HuH-7 (cell line): ENCODE data around the gene TGFB2.

Experiments used
- DNase-seq: peaks from one replicate; pipeline ENCODE4 v3.0.0; 2011; ENCODE audit warnings: low spot score

The TGFB2 gene

GRCh38 chr1:218332416-218332815, 12.7 kb upstream of the TGFB2 start:
- no peak for DNase-seq

DNA sequence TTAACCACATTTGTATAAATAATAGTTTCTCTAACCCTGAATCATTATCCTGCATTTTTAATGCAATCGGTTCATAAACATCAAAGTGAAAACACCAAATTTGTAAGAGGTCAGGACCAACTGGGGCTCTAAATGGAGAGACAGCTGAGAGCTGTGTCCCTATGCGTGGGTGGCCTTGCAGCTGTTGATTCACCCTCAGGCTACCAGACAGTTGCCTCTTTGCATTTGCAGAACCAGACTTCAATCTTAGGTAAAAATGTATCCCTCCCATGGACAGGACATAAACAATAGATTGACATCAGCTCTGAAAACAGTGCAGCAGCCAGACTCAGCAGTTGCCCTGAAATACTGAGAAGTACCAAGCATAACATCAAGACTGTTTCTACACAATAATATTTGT, 8.8 kb upstream of the TGFB2 start:
- DNase-seq, result no peak

- DNase-seq, result no peak
Observed at GRCh38 chr1:218339267-218339831, 5.8 kb upstream of the TGFB2 start.

DNA sequence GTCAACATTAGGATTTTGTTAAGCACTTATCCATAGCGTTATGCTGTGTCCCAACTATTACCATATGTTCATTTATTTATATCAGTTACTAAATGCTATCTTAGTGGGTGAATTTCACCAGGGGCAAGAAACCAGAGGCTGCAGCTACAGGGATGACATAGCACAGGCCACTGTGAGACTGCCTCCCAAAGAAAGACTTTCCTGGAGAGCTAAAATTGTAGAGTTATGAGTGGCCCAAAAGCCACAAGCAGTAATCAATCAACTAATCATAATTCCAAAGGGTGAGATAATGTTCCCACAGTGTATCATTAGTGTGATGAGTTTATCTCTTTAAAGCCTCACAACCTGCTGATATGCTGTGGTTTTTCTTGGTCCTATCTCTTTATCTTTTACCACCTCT, 3.8 kb upstream of the TGFB2 start:
- DNase-seq, result no peak

DNA sequence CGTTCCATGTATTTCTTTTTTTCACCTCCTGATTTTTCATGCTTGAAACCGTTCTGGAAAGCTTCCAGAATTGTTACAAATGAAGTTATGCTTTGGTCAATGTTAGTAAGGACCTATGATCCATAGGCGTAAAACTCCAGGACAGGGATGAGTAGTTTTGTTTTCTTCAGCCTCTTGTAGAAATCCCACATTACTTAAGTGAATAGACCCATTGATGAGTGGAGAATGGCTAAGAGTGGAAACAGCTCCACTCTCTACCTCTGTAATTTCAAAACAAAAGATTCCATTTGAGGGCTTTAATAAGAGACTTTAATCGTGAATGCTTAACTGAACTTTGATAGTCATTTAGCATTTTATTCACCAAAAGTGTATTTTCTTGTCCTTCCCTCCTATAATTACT, 3.0 kb upstream of the TGFB2 start:
- no peak for DNase-seq

DNA sequence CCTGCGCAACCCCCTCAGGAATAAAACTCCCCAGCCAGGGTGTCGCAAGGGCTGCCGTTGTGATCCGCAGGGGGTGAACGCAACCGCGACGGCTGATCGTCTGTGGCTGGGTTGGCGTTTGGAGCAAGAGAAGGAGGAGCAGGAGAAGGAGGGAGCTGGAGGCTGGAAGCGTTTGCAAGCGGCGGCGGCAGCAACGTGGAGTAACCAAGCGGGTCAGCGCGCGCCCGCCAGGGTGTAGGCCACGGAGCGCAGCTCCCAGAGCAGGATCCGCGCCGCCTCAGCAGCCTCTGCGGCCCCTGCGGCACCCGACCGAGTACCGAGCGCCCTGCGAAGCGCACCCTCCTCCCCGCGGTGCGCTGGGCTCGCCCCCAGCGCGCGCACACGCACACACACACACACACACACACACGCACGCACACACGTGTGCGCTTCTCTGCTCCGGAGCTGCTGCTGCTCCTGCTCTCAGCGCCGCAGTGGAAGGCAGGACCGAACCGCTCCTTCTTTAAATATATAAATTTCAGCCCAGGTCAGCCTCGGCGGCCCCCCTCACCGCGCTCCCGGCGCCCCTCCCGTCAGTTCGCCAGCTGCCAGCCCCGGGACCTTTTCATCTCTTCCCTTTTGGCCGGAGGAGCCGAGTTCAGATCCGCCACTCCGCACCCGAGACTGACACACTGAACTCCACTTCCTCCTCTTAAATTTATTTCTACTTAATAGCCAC, 696 bp downstream of the TGFB2 start:
- peak; percentile 60 for DNase-seq

- no peak for DNase-seq
Observed at GRCh38 chr1:218346391-218347204, 1.5 kb downstream of the TGFB2 start.

- peak; percentile 28 for DNase-seq
Observed at GRCh38 chr1:218347336-218347722, 2.2 kb downstream of the TGFB2 start.

DNA sequence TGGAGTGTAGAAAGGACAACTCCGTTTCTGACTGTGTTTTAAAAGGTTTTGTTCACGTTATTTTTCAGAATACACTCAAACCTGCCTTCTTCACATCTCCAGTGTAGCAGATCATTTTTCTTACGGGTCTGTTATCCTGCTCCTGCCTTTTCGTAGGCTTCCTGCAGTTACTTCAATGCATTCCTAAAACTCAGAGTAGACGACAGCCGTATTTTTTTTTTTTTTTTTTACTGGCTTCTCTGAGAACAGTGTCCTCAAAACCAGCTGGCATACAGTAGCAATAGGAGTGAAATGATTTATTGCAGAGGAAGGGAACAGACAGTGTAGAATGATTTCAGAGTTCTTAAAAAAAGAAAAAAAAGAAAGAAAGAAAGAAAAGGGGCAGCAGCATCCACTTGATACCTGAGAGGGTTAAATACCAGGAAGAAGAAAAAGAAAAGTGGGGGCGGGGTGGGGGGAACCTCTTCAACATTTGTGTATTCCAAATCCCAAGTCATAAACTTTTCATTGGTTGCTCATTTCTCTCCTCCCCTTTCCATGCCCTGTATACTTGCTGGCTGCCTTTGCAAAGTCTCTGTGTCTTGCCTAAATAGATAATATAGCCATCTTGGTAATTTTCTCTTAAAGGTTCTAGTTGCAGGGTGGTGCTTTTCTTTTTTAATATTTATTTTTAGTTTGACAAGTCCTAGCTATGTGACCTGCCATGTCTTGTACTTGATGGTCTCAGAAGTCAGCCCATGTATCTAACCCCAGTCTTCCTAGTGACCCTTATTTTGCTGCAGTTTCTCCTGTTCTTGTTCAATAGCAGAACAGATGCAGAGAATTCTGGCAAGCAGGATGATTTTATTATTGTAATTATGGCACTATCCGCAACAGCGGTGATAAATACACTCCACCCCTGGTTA, 2.8 kb downstream of the TGFB2 start:
- DNase-seq, result peak; percentile 34

DNA sequence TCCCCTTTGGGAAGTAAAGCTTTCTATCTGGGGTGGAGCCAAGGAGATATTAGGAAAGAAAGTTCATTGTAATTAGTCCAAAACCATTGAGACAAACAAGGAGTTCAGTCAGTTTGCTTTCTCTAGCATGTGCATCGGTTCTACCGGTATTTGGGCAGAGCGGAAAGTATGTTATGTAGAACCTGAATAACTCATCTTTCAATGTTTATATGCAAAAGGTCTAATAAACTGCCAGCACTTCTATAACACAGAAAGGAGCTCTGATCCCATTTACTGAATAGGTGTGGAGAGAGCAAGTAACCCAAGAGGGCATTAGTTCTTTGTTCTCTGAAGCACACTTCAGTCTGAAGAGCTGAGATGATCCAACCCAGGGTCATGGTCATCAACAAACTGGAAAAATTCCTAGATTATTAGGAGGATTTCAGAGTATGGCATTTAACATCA, 3.5 kb downstream of the TGFB2 start:
- DNase-seq, result no peak

GRCh38 chr1:218349348-218350034, 4.4 kb downstream of the TGFB2 start:
- DNase-seq, result no peak

DNA sequence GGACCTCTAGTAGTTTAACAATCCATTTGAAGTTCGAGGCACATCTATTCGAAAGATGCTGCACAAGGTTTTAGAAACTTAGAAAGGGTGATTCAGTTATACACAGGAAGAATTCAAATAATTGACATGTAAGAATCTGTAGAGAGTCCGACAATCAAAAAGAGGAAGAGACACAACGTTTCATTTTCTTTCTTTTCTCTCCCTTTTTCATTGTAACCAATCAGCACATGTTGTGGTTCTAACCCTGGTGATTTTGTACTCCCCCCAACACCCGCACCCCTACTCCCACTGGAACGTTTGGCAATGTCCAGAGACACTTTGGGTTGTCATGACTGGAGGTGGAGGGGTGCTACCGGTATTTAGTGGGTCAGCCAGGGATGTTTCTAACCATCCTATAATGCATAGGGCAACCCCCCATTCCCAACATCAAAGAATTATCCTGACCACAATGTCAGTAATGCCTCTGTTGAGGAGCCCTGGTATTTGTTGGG, 4.9 kb downstream of the TGFB2 start:
- DNase-seq, result no peak

- no peak for DNase-seq
Observed at GRCh38 chr1:218350801-218351266, 5.7 kb downstream of the TGFB2 start.

DNA sequence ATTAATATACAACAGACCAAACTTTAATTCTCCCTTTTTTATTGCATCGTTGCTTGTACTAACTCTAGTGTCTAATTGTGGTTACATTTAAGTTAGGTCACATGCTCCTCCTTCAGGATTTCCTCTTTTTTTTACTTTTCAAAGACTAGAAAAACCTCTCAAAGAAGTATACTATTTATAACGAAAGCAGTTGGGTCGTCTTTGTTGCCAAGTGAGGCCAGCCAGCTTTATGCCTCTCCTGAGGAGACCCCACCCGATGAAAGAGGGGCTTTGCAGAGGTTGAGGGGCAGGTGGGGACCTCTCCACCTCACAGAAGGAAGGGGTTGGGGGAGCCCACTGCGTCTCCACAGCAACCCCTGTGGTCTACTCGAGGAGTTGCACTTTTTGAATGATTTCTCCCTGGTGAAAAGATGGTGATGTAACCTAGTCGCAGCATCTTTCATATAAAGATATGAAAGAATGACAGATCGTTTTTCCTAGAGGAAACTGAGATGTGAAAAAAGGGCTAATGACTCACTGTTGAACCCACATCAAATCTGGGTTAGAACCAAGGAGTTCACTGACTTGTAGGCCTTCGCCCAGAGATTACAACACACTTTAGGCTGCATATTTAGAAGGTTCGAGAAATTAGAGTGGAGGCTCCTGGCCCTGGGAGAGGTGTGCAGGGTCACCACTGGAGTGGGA, 6.4 kb downstream of the TGFB2 start:
- peak; percentile 44 for DNase-seq

DNA sequence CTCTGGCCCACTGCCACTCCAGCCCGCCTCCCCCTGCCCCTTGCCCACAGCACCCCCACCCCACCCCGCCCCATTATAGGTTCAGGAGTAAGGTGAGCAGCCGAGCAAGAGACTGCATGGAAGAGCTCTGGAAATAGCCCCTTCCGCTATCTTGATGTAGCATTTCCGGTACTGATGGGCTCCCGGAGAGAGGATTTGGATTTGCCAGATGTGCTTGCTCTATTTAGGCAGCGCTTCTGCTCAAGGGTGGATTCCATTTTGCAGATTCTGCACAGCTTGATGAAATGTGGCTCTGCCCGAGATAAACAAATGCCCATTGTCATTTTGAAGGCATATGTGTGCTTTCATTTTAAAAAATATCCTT, 6.9 kb downstream of the TGFB2 start:
- no peak for DNase-seq

GRCh38 chr1:218353656-218354055, 8.5 kb downstream of the TGFB2 start:
- DNase-seq, result no peak

DNA sequence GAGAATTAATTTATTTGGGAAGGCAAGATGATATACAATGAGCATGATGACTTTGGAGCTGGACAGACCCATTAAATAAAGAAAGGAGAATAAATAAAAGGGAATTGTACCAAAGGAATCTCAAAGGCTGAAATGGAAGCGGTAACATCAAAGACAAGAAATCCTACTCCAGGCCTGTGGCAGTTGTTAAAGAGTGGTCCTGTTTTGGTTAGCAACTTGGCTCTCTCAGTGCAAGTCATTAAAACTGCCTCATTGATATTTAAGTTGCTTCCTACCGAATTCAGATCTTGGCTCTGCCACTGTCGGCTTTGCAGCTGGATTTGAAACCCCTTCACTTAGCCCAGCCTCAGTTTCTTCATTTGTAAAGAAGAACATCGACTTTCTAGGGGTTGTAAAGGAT, 10.1 kb downstream of the TGFB2 start:
- no peak for DNase-seq

DNA sequence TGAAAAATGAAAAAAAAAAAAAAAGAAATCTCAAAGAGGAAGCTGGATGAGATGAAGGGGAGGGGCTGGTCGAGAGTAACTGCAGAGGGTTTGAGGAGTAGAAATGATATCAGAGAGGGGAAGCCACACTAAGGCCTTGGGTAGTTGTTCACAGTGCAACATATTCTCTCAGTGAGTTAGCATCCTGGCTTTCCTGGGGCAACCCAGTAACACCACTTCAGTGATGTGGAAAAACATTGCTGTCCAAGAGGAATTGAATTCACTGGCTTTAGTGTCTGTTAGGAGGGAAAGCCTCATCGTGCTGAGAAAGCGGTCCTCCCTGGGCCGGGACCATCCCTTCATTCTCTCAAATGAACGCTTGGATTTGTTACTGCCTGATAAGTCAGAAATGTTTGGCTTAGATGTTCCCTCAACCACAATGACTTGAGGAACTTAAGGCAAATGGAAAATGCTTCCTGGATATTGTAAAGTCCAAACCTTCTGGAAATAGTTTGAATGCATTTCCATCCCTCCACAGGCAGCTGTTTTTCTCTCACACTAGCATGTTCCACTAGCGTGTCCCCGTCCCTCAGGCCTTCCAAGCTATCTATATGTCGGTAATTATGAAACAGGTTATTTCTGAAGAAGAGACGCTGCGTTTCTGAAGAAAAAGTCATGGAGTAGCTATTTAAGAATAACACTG, 12.2 kb downstream of the TGFB2 start:
- no peak for DNase-seq

DNA sequence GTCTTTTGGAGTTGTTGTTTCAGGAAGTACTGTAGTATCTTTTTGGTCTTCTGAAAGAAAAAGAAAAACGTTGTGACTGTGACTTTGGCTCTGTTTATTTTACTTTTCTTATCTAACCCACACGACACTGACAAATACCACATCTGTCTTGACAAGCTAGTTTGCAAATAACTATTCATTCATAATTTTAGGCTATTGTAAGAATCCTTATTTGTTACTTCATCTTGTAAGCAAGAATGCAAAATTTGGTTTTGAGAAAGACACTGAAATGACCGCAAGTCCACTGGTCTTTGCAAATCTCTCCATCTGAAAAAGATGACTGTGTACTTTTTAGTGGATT, 12.7 kb downstream of the TGFB2 start:
- DNase-seq, result no peak
